Osteocyte (in vitro differentiated cells): ENCODE measurements around the gene LARP1. TPM values are rescaled to one million over a fixed set of nuclear protein-coding genes. Genes with fewer than 3 reads are reported as not detected.
"Not testable (repeated sequence)": the region's sequence is repeated elsewhere in the genome, so short reads cannot be mapped to it uniquely, and the experiment has no call there.

ENCODE experiments used
- DNase-seq: peaks from one replicate; pipeline ENCODE4 v3.0.0; 2021; ENCODE audit warnings: mixed read lengths; ENCODE audit not compliant: unreplicated experiment; ENCODE audit errors: extremely low spot score
- H3K27ac Mint-ChIP-seq: one replicate; pipeline ENCODE4 v1.8.0; 2021; ENCODE audit warnings: mild to moderate bottlenecking, mixed read lengths; ENCODE audit not compliant: unreplicated experiment
- H3K27me3 Mint-ChIP-seq: one replicate; pipeline ENCODE4 v1.8.0; 2021; ENCODE audit warnings: mixed read lengths; ENCODE audit not compliant: unreplicated experiment
- H3K36me3 Mint-ChIP-seq: one replicate; pipeline ENCODE4 v1.8.0; 2021; ENCODE audit warnings: mixed read lengths; ENCODE audit not compliant: unreplicated experiment
- H3K4me1 Mint-ChIP-seq: one replicate; pipeline ENCODE4 v1.8.0; 2021; ENCODE audit warnings: mixed read lengths; ENCODE audit not compliant: unreplicated experiment
- H3K4me3 Mint-ChIP-seq: one replicate; pipeline ENCODE4 v1.8.0; 2021; ENCODE audit warnings: mild to moderate bottlenecking, moderate library complexity, mixed read lengths; ENCODE audit not compliant: unreplicated experiment
- H3K9me3 Mint-ChIP-seq: one replicate; pipeline ENCODE4 v1.8.0; 2021; ENCODE audit warnings: mixed read lengths; ENCODE audit not compliant: unreplicated experiment
- CTCF ChIP-seq: fragments of 200-600 bp; sonication (generic); IDR thresholded peaks from 2 replicates; pipeline ENCODE4 v1.5.0; 2021; ENCODE audit warnings: antibody characterized with exemption, mild to moderate bottlenecking, moderate library complexity
- total RNA-seq: library from RNA; stranded (reverse); gene quantifications from 2 replicates; pipeline ENCODE4 v1.2.1, GENCODE V29; 2021

Gene LARP1
- total RNA-seq, 1 donor from 2014 or later: 247 TPM

GRCh38 chr5:154816891-154817492, 61.8 kb downstream of the LARP1 start:
- no peak for TF ChIP-seq CTCF
- H3K27ac Mint-ChIP-seq: no peak overlapping the region
- no peak overlapping the region for H3K4me3 Mint-ChIP-seq

GRCh38 chr5:154817815-154818214, 62.6 kb downstream of the LARP1 start:
- no peak for DNase-seq
- Mint-ChIP-seq H3K4me3 (no peak overlapping the region), H3K27ac (no peak overlapping the region), H3K9me3 (no peaks in the 10 kb centered on the region), H3K36me3 (peaks cover 62% of the 10 kb centered on the region), H3K27me3 (no peaks in the 10 kb centered on the region), H3K4me1 (no peaks in the 10 kb centered on the region)
- TF ChIP-seq CTCF: no peak

More at GRCh38 chr5:154816891-154817492, 61.8 kb downstream of the LARP1 start:
- Mint-ChIP-seq H3K4me1 (no peaks in the 10 kb centered on the region), H3K36me3 (peaks cover 63% of the 10 kb centered on the region), H3K9me3 (no peaks in the 10 kb centered on the region), H3K27me3 (no peaks in the 10 kb centered on the region)
- DNase-seq: no peak

- Mint-ChIP-seq H3K27me3 (no peaks in the 10 kb centered on the region), H3K36me3 (peaks cover 60% of the 10 kb centered on the region), H3K4me3 (no peak overlapping the region), H3K27ac (no peak overlapping the region), H3K9me3 (no peaks in the 10 kb centered on the region), H3K4me1 (no peaks in the 10 kb centered on the region)
- DNase-seq: no peak
- TF ChIP-seq CTCF: no peak
Measured at GRCh38 chr5:154818471-154819116, 63.4 kb downstream of the LARP1 start.

- no peak overlapping the region for H3K4me3 Mint-ChIP-seq
- H3K27me3 Mint-ChIP-seq: no peaks in the 10 kb centered on the region
- no peak for DNase-seq
- no peaks in the 10 kb centered on the region for H3K4me1 Mint-ChIP-seq
- no peak for TF ChIP-seq CTCF
- H3K27ac Mint-ChIP-seq: no peak overlapping the region
- peaks cover 56% of the 10 kb centered on the region for H3K36me3 Mint-ChIP-seq
- H3K9me3 Mint-ChIP-seq: no peaks in the 10 kb centered on the region
Measured at GRCh38 chr5:154819546-154819945, 64.4 kb downstream of the LARP1 start.

GRCh38 chr5:154820383-154820782, 65.2 kb downstream of the LARP1 start:
- Mint-ChIP-seq H3K4me3 (no peak overlapping the region), H3K36me3 (peaks cover 48% of the 10 kb centered on the region), H3K4me1 (no peaks in the 10 kb centered on the region), H3K27me3 (no peaks in the 10 kb centered on the region), H3K9me3 (no peaks in the 10 kb centered on the region), H3K27ac (no peak overlapping the region)
- DNase-seq: no peak
- no peak for TF ChIP-seq CTCF

- not testable (repeated sequence) for H3K9me3 Mint-ChIP-seq, H3K27me3 Mint-ChIP-seq, DNase-seq, H3K4me3 Mint-ChIP-seq, H3K27ac Mint-ChIP-seq, H3K4me1 Mint-ChIP-seq
- peaks cover 35% of the 10 kb centered on the region for H3K36me3 Mint-ChIP-seq
Measured at GRCh38 chr5:154822896-154823295, 67.7 kb downstream of the LARP1 start.
